Right ventricle myocardium inferior (tissue), 1 donor: ENCODE data around the gene LOXHD1. TPM values are rescaled to one million over a fixed set of nuclear protein-coding genes. Genes with fewer than 3 reads are reported as not detected.

Source experiments
- ATAC-seq: fragments of 200-7000 bp; cut with Tn5 transposase; one replicate; pipeline ENCODE4 v1.9.1; 2020; ENCODE audit warnings: mild to moderate bottlenecking, moderate library complexity
- DNase-seq: peaks from one replicate; pipeline ENCODE4 v3.0.0; 2021; ENCODE audit errors: missing footprints
- intact Hi-C: fragments of 100-400 bp; cut with DNase I; formaldehyde crosslinking; loops from one replicate; pipeline ENCODE4 v1.11.0; 2022
- total RNA-seq: library from RNA; stranded (reverse); fragmentation: NEBNext Ultra II Directional; extraction: Animal tissue kit (Norgen Biotek cat#: 25700); gene quantifications from one replicate; pipeline ENCODE4 v1.2.1, GENCODE V29; 2021
- donor health status: DM: no; HTN: yes; CAD: no; lungs with severe emphysema.

The LOXHD1 gene
- total RNA-seq, 1 donor from 2014 or later = 0.35 TPM

DNA sequence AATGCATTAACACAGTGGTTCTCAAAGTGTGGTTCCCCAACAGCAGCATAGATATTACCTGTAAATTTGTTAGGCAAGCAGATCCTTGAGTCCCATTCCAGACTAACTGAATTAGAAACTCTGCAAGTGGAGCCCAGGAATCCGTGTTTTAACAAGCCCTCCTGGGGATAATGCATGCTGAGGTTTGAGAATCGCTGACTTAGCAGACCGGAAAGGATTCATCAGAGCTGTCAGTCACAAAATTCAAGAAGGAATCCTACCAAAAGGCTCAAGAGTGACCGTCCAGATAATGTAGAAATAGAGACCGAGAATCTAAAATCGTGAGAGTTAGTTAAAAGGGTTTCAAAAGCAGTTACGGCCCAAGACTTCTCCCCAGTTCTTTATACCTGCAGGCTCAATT is 66.9 kb downstream of the LOXHD1 start:
- ATAC-seq (no peak), DNase-seq (no peak)
- intact Hi-C loops = no loop called here

DNA sequence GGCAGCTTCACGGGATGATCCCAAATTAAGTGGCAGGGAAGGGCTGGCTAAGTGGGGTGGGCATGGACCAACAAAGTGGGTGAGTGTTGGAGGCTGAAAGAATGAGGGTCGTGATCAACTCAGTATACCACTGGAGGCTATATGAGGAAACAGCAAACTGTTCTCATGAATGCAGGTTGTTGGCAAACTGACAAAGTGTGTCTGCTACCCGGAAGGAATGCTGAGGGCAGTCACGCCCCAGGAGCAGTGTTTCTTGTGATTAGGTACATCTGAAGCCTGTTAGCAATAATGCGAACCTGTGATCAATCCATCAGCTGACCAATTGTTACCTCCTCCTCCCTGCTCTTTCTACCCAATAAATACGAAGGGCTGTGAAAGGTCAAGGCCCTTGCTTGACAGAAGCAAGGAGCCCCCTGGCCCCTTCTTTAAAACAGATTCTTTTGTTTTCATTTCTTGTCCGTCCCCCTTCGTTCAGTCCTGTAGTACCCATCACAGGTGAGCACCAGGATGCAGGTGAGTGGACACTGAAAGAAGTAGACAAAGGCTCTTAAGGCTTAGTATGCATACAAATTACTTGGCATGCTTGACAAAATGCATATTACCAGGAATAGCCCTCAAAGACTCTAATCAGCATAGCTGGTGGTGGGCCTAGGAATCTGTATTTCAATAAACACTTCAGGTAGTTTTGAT is 67.9 kb downstream of the LOXHD1 start:
- DNase-seq = no peak
- ATAC-seq = no peak
- intact Hi-C loops = no loop called here

DNA sequence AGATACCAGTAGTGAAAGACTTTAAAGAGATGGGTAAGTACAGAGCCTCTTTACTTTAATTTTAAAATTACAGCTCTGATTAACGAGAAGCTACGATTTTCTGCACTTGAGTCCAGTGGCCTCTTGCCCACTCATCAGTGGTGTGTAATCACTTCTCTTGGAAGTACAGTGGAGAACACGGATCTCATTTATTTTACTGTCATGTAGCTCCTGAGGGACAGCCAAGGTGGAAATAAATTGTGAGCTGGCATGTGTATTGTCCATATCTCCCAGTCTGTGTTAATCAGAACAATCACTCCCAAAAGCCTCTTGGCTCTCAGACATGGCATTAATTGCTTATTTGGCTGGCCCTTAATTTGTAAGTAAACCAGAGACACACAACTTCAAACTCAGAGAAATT is 69.4 kb downstream of the LOXHD1 start:
- ATAC-seq = no peak
- no peak for DNase-seq
- intact Hi-C loops = no loop called here

DNA sequence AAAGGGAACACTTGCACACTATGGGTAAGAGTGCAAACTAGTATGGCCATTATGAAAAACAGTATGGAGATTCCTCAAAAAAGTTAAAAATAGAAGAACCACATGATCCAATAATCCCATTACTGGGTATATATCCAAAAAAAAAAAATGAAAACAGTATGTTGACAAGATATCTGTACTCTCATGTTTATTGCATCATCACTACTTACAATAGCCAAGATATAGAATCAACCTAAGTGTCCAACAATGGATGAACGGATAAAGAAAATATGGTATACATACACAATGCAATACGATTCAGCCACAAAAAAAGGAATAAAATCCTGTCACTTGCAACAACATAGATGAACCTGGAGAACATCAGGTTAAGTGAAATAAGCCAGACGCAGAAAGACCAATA is 73.3 kb downstream of the LOXHD1 start:
- ATAC-seq = no peak
- DNase-seq = no peak
- intact Hi-C loops = no loop called here

DNA sequence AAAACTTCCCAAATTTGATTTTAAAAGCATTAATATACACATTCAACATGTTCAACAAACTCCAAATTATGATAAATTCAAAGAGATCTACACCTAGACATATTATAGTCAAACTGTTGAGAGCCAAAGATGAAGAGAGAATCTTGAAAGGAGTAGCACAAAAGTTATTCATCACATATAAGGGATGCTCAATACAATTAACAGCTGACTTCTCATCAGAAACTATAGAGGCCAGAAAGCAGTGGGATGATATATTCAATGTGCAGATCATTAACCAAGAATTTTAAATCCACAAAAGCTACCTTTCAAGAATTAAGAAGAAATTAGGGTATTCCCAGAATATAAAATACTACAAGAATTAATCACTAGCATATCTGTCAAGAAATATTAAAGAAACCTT is 75.4 kb downstream of the LOXHD1 start:
- intact Hi-C loops = no loop called here
- DNase-seq (no peak), ATAC-seq (no peak)

DNA sequence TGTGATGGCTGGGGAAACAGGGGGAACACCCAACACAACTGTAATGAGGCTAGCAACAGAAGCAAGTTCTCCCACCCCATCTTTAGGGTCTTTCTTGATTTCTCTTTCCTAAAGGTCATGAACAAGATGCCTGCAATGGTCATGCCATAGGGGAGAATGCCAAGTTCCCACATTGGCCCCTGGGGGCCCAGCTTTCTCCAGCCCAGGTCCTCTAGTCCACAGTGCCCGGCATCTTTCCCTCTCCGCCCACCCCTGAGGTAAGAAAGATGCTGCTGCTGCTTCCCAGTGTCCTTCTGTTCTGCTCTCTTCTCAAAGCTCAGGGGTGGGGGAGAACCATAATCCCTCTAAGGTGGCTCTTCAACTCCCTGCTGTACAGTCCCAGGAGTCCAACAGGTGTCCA is 78.0 kb downstream of the LOXHD1 start:
- DNase-seq (no peak), ATAC-seq (no peak)
- intact Hi-C loops = no loop called here

DNA sequence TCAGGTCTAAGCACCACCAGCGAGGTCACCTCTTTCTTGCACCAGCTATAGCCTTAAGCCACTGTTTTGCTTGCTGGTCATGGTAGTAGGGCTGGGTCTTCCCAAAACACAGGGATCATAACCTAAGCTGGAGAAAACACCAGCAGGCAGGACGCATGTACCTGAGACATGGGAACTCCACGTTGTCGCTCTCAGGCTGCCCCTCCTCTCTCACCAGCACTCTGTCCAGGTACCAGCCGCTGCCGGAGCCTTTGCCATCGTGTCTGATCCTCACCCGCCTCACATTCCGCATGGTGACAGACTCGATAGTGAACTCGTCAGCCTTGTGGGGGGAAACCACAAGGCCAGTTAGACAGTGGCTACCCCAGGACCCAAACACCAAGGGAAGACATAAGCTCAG is 79.5 kb downstream of the LOXHD1 start:
- DNase-seq (no peak), ATAC-seq (no peak)
- intact Hi-C loops = no loop called here

DNA sequence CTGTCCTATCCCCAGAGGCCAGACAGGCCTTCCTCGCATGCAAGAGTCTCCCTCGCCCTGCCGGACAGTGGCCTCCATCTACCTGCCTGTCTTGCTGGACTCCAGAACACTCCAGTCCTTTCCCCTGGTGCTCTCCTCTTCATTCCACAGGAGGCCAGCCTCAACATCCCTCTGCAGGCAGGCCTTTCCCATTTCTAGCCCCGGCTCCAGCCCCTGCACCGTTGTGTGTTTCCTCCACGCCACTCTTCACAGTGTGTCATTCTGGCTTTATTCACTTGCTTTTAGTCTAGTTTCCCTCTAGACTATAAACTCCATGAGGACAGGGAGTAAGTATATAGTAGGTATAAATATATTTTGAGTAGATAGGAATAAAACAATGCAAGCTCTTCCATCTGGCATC is 81.2 kb downstream of the LOXHD1 start:
- DNase-seq (no peak), ATAC-seq (no peak)
- intact Hi-C loops = no loop called here

DNA sequence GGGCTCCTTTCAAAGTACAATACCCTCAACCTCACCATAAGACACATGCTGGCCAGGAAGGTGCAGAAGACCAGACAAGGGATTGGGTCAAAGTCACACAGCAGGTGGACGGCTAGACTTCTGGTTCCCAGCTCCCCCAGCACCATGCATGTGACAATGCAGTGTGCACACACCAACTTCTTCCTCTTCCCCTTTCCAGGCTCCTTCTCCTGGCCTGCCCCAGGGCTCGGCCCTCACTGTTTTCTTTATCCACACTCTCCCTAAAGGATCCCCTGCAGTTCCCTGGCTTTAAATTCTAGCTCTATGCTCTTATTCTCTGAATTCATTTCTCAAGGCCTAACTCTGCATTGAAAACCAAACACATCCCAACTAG is 82.3 kb downstream of the LOXHD1 start:
- DNase-seq = no peak
- ATAC-seq = no peak
- intact Hi-C loops = no loop called here

DNA sequence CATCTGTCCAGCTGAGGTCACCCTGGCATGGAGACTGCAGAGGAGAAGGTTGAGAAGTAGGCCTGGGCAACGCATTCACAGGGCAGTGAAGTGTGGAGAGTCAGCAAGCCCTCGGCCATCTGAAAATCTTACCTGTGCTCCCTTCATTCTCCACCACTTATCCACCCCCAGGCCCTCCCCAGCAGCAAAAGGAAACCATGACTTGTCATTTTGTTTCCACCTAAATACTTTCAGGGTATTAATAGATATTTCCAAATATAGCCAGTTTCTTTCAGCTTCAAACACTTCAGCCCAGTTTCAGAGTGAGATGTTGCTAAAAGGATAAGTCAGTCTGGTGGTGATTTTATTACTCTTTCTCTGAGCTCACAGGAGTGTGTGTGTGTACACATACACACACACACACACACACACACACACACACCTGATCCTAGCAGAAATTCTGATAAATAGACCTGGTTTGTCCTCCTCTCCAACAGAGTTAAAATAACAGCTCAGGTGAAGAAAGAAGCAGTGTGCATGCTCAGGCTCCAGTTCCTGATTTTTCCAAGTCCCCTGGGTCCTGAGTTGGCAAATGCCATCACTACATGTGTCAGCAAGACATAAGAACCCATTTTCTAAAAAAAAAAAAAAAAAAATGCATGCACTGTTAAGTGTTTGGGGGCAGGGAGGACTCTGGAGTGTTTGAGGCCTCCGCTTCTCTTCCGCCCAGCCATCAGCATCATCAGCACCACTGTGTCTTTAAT is 82.8 kb downstream of the LOXHD1 start:
- intact Hi-C loops = no loop called here
- no peak for ATAC-seq
- no peak for DNase-seq

DNA sequence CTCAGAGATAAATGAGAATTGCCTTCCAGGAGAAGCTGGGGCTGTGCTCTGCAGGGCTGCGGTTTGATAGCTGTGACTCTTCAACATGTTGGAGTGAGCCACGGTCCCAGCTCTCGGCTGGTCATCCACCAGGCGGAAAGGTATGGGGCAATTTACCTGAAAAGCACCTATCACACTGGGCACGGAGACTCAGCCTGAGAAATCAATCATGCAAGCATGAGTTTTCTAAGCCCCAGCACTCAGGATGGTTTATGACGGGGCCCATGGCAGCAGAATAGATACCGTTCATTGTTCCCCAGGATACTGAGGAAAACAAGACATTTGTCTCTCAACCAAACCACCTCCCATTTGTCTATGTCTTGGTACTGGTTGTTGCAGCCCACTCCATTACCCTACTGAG is 83.9 kb downstream of the LOXHD1 start:
- DNase-seq (no peak), ATAC-seq (no peak)
- intact Hi-C loops = no loop called here

DNA sequence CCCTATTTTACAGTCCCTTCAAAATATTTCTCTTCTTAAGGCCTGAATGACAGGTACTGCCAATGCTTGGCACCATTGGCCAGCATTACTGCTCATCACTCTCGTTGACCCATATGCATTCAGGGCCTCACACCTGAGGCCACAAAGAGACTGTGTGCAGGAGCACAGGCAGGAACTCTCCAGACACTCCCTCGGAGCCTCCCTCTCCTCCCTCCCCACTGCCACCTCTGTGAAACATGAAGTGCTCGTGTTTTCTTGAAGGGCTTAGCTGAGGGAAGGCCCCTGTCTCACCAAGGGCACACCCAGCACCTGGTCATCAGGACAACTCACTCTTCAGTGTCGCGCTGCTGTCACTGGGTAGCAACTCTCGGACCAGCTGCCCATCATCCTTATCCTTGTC is 85.3 kb downstream of the LOXHD1 start:
- DNase-seq = no peak
- intact Hi-C loops = no loop called here
- no peak for ATAC-seq

DNA sequence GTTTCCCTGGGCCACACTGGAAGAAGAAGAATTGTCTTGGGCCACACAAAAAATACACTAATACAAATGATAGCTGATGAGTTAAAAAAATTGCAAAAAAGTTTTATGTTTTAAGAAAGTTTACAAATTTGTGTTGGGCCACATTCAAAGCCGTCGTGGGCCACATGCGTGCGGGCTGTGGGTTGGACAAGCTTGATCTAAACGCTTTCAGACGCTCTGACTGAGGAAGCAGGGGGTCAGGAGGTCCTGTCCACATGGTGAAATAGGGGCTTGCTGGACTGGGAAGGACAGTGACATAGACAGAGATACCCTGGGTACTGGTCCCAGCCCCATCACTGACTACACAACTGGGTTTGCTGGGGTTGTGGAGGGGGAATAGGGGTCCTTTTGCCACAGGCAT is 86.4 kb downstream of the LOXHD1 start:
- intact Hi-C loops = no loop called here
- DNase-seq (no peak), ATAC-seq (no peak)

DNA sequence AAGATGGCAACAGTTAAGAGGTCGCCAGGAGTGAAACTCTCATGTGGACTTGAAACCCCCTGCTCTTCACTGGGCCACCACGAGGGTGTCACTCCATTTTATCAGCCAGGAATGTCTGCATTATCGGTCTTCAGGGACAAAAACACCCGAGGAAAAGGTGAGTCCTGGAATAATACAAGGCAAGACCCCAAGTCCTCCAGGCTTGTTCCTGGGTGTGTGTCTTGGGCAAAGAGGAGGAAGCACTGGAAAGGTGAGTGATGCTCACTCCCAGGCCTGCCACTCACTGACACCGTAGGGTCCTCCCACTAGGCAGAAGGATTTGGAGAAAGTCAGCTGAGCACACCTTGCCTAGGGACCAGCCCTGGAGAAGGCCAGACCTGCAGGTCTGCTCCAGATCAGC is 86.9 kb downstream of the LOXHD1 start:
- DNase-seq (no peak), ATAC-seq (no peak)
- intact Hi-C loops = no loop called here

DNA sequence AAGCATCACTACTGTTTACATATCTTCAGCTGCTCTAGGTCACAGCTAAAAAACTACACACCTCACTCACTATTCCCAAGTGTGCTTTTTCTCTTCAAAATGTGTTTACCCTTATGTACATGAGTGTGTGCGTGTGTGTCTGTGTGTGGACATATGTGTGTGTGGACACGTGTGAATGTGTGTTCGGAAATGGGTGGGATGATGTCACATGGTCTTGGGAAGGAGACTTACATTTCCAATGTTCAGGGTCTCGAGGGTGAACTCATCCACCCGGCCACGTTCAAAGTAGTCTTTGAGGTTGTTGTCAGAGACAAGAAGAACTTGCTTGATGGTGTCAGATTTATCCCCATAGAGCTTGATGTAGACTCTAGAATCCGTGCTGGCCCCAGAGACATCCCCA is 87.8 kb downstream of the LOXHD1 start:
- DNase-seq = no peak
- intact Hi-C loops = no loop called here
- no peak for ATAC-seq

DNA sequence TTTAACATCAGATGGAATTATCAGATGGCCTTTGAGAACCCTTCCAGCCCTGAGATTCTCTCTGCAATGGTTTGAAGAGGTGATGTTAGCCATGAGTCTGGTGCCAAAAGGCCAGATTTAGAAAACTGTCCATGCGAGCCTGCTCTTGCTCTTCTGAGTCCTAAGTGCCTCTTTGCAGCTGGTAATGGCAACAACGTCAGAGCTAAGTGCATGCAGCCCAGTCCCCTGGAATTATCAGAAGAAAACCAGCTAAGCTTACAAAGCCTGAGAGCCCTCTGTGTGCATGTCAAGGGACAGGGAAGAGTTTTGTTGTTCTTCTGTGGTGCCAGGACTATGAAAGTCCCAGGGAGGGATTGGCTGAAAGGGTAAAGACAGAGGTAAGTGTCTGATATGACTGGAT is 89.8 kb downstream of the LOXHD1 start:
- intact Hi-C loops = no loop called here
- no peak for DNase-seq
- ATAC-seq = no peak

DNA sequence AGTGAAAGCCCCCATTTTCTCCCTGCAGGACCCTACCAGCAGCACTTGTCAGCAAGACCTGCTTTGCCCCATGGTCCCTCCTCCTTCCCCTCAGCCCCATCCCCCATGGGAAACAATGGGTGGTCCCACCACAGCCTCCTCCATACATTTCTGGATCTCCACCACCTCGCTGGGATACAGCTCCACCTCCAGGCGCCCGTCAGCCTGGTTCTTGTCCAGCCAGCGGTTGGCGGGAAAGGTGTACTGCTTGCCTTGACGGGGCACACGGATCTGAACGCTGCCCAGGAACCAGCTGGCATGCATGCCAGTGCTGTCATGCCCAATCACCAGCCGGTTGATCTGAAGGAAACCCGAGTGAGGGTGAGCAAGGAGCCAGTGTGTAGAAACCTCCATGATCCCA is 90.9 kb downstream of the LOXHD1 start:
- ATAC-seq (no peak), DNase-seq (no peak)
- intact Hi-C loops = no loop called here

DNA sequence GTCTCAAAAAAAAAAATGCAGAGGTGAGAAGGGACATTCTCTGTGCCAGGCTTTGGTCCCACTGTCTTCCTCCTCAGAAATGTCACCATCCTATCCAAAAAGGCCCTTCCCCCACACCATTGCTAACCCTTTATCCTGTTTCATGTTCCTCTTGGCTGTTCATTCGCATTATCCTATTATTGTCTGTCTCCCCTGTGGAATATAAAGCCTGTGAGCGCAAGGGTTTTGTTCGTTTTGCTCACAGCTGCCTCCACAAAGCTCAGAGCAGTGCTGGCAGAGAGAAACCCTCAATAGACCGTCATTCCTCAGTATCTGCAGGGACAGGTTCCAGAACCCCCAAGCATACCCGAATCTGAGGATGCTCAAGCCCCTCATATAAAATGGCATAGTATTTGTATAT is 91.8 kb downstream of the LOXHD1 start:
- ATAC-seq = no peak
- intact Hi-C loops = no loop called here

DNA sequence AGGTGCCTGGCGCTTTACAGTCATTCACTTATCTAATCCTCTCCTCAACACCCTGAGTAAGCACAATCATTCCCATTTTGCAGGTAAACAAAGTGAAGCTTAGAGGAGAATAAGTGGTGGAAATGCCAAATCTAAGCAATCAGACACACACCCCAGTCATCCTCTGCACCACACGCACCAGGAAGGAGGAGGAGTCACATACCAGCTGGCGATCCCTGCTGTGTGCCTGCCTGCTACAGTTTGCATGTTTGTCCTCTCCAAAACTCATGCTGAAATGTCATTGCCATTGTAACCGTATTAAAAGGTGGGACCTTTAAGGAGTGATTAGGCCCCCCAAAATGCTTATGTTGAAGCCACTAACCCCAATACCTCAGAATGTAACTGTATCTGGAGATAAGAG is 93.7 kb downstream of the LOXHD1 start:
- no peak for DNase-seq
- no peak for ATAC-seq
- intact Hi-C loops = no loop called here

More for the DNA sequence above, 91.8 kb downstream of the LOXHD1 start:
- DNase-seq = no peak

DNA sequence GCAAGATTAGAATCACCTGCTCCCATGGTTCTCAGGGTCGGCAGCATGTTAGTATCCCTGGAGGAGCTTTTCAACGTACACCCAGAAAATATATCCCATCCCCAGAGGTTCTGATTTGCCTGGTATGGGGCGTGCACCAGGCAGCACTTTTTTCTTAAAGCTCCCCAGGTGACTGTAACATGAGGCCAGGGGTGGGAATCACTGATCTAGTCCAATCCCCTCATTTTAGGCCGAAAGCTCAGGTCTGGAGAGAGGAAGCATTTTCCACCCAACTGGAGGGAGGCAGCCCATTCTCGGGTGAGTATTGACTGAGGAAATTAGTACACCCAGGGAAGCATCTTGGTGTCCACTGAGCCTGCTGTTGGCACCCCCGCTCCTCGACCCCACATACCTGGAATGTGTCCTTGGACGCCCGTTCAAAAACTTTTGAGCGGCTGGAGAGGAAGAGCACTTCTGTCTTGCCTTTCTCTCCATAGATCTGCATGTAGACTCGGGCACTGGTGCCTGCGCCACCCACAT is 94.3 kb downstream of the LOXHD1 start:
- no peak for ATAC-seq
- intact Hi-C loops = no loop called here
- DNase-seq = no peak

DNA sequence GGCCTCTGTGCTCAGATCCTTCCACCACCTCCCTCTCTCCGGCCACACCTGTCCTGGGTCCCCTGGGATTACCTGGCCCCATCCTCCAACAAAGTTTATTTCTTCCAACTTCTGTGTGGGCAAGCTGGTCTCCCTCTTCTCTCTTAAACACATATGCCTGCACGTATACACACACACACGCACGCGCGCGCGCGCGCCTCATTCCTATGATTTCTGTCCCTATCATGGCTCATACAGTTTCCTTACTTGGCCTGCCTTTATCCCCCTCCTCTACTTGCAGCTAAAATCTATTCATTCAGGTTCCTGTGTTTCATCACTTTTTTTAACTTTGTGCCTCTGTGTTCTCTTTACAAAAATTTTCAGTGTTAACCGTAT is 96.4 kb downstream of the LOXHD1 start:
- DNase-seq = no peak
- intact Hi-C loops = no loop called here
- no peak for ATAC-seq
